Fibroblast of lung (primary cell): ENCODE measurements around the gene ZNF521. TPM values are rescaled to one million over a fixed set of nuclear protein-coding genes. Genes with fewer than 3 reads are reported as not detected.

Experiments used
- DNase-seq, 2 donors: peaks; one replicate each; pipeline versions ENCODE4 v3.0.0 to v3.0.0-alpha.2; 2010; ENCODE audit warnings: low read depth in 2 of 2
- H2AFZ ChIP-seq: 2 replicates; pipeline ENCODE4 v1.5.1; 2012; ENCODE audit warnings: low read length, control low read depth, inconsistent platforms
- H3K27ac ChIP-seq: 2 replicates; pipeline ENCODE4 v1.5.1; 2011; ENCODE audit warnings: low read length, control low read depth; ENCODE audit not compliant: insufficient read depth
- H3K27me3 ChIP-seq: 2 replicates; pipeline ENCODE4 v1.5.1; 2011; ENCODE audit warnings: mild to moderate bottlenecking, low read length; ENCODE audit not compliant: control insufficient read depth, insufficient read depth
- H3K36me3 ChIP-seq: 2 replicates; pipeline ENCODE4 v1.5.1; 2011; ENCODE audit warnings: low read length; ENCODE audit not compliant: control insufficient read depth, insufficient read depth
- H3K4me1 ChIP-seq: 2 replicates; pipeline ENCODE4 v1.5.1; 2011; ENCODE audit warnings: low read length; ENCODE audit not compliant: control insufficient read depth, insufficient read depth; ENCODE audit errors: extremely low read depth
- H3K4me2 ChIP-seq: 2 replicates; pipeline ENCODE4 v1.5.1; 2011; ENCODE audit warnings: low read length, control low read depth; ENCODE audit not compliant: insufficient read depth; ENCODE audit errors: extremely low read depth
- H3K4me3 ChIP-seq, 4 experiments: fragments of 200-600 bp in 1 of 4; sonication (generic) in 1 of 4; replicated peaks in 1 of 4; 2 replicates each; pipeline ENCODE4 v1.5.1; 2011 to 2016; ENCODE audit warnings: low read length in 4 of 4, low read depth in 3 of 4, mild to moderate bottlenecking in 3 of 4, control low read depth in 2 of 4, inconsistent platforms in 1 of 4, mixed read lengths in 1 of 4; ENCODE audit not compliant: insufficient read depth in 1 of 4; ENCODE audit errors: control extremely low read depth in 1 of 4
- H3K79me2 ChIP-seq: 2 replicates; pipeline ENCODE4 v1.5.1; 2012; ENCODE audit warnings: mild to moderate bottlenecking, low read length, inconsistent platforms; ENCODE audit not compliant: control insufficient read depth, insufficient read depth
- H3K9ac ChIP-seq: 2 replicates; pipeline ENCODE4 v1.5.1; 2011; ENCODE audit warnings: mild to moderate bottlenecking, low read length, control low read depth; ENCODE audit not compliant: insufficient read depth
- H3K9me3 ChIP-seq: 2 replicates; pipeline ENCODE4 v1.5.1; 2012; ENCODE audit warnings: low read depth, low read length; ENCODE audit not compliant: control insufficient read depth, insufficient read depth
- H4K20me1 ChIP-seq: 2 replicates; pipeline ENCODE4 v1.5.1; 2011; ENCODE audit warnings: low read length; ENCODE audit not compliant: control insufficient read depth, insufficient read depth; ENCODE audit errors: extremely low read depth
- EZH2 ChIP-seq: IDR thresholded peaks from 2 replicates; pipeline ENCODE4 v1.5.1; 2012; ENCODE audit warnings: low read length, control low read depth, mild to moderate bottlenecking; ENCODE audit errors: missing control alignments
- polyA plus RNA-seq, 2 donors: library from polyadenylated mRNA; depleted of rRNA in 1 of 2; stranded (reverse) in 1 of 2; unstranded in 1 of 2; fragments of >200 nt; gene quantifications; 2 replicates each; pipeline ENCODE4 v1.2.1, GENCODE V29; 2011 to 2012; ENCODE audit warnings: missing spikeins in 1 of 2
- total RNA-seq: library from RNA; depleted of rRNA; stranded (reverse); fragments of >200 nt; gene quantifications from 2 replicates; pipeline ENCODE4 v1.2.1, GENCODE V29; 2014
- TF ChIP-seq, protein P1 (sequence below), 2 donors: IDR thresholded peaks in 1 of 2; conservative IDR thresholded peaks in 1 of 2; 1 replicate in 1 of 2; 2 replicates in 1 of 2; pipeline ENCODE4 v1.5.1; 2011 to 2012; ENCODE audit warnings: low read length in 2 of 2, control low read depth in 1 of 2, inconsistent platforms in 1 of 2, low read depth in 1 of 2, mild to moderate bottlenecking in 1 of 2

Gene ZNF521
- total and polyA plus RNA-seq, 2 donors (not counting 1 experiment from before 2014, with no cell fraction given): 25.2 to 43.6 TPM

DNA sequence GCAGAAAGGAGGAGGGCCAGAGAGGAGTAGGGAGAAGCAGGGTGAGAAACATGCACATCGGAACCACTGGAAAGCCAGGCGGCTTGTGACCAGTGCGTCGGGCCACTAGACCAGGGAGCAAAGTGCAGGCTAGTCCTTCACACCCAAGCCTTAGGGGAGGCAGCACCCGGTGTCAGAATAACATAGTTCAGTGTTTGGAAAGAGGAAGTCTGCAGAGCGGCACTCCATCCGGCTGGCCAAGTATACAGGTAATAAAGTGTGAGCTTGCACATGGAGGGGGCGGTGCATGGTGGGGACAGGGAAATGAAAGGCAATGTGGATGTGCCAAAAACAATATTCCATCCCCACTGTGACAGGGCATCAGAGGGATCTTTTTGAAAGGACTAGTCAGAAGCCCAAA, 69.7 kb downstream of the ZNF521 start:
- no peaks in the 10 kb centered on the region for H3K36me3 ChIP-seq
- no peak for DNase-seq
- H3K4me2 ChIP-seq: no peak overlapping the region
- no peak overlapping the region for H3K4me3 ChIP-seq
- no peaks in the 10 kb centered on the region for H4K20me1 ChIP-seq
- TF ChIP-seq, protein P1, sequence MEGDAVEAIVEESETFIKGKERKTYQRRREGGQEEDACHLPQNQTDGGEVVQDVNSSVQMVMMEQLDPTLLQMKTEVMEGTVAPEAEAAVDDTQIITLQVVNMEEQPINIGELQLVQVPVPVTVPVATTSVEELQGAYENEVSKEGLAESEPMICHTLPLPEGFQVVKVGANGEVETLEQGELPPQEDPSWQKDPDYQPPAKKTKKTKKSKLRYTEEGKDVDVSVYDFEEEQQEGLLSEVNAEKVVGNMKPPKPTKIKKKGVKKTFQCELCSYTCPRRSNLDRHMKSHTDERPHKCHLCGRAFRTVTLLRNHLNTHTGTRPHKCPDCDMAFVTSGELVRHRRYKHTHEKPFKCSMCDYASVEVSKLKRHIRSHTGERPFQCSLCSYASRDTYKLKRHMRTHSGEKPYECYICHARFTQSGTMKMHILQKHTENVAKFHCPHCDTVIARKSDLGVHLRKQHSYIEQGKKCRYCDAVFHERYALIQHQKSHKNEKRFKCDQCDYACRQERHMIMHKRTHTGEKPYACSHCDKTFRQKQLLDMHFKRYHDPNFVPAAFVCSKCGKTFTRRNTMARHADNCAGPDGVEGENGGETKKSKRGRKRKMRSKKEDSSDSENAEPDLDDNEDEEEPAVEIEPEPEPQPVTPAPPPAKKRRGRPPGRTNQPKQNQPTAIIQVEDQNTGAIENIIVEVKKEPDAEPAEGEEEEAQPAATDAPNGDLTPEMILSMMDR (conservative IDR thresholded peaks at IDR 0.05 in 1 of 2, IDR thresholded peaks at IDR 0.05 in 1 of 2; ENCODE audit: low read depth in 1 of 2, low read length in 2 of 2): no peak
- no peak for TF ChIP-seq EZH2
- H3K9ac ChIP-seq: no peak overlapping the region
- H3K4me1 ChIP-seq: peaks cover 21% of the 10 kb centered on the region
- H3K27me3 ChIP-seq: no peaks in the 10 kb centered on the region
- H3K79me2 ChIP-seq: no peaks in the 10 kb centered on the region
- no peak overlapping the region for H2AFZ ChIP-seq
- H3K27ac ChIP-seq: no peak overlapping the region
- H3K9me3 ChIP-seq: no peaks in the 10 kb centered on the region

DNA sequence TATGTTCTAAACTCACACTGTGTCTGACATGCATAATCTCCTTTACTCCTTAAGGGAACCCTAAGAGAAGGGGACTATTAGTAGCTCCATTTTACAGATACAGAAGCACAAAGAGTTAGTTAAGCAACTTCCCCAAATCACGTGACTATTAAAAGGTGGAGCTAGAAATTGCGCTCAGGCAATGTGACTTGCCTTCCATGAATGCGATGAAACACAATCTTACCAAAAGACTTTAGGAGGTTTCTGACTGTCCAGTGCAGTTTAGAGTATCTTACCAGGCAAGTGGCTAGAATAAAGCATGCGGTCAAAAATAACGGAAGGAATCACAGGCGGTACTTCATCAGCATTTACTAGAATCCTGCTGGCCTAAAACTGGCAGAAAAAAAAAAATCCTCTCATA, 70.4 kb downstream of the ZNF521 start:
- TF ChIP-seq EZH2: no peak
- TF ChIP-seq, protein P1 (conservative IDR thresholded peaks at IDR 0.05 in 1 of 2, IDR thresholded peaks at IDR 0.05 in 1 of 2; ENCODE audit: low read depth in 1 of 2, low read length in 2 of 2): no peak
- no peaks in the 10 kb centered on the region for H4K20me1 ChIP-seq
- H3K9ac ChIP-seq: no peak overlapping the region
- H3K4me3 ChIP-seq: no peak overlapping the region
- H3K79me2 ChIP-seq: no peaks in the 10 kb centered on the region
- H2AFZ ChIP-seq: no peak overlapping the region
- H3K27ac ChIP-seq: no peak overlapping the region
- peaks cover 21% of the 10 kb centered on the region for H3K4me1 ChIP-seq
- H3K4me2 ChIP-seq: no peak overlapping the region
- no peaks in the 10 kb centered on the region for H3K36me3 ChIP-seq
- H3K9me3 ChIP-seq: no peaks in the 10 kb centered on the region
- DNase-seq: no peak
- H3K27me3 ChIP-seq: no peaks in the 10 kb centered on the region

DNA sequence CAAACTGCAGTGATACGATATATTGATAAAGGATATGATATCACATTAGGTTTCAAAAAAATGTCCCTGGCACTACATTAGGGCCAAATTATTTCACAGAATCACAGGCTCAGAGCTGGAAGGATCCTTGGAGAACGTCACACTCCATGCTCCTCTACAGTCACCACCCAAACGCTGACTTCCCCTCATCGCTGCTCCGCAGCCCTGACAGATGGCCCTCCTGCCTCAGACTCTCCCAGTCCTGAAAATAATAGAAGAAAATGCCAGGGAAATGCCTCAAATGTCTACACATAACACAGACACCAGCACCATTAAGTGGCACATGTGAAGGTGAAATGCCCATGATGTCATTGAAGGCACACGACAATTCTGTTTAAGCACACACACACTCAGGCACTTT, 72.0 kb downstream of the ZNF521 start:
- no peak overlapping the region for H3K9ac ChIP-seq
- no peak overlapping the region for H3K4me3 ChIP-seq
- H3K27me3 ChIP-seq: no peaks in the 10 kb centered on the region
- H3K4me1 ChIP-seq: peaks cover 19% of the 10 kb centered on the region
- no peaks in the 10 kb centered on the region for H3K9me3 ChIP-seq
- H3K36me3 ChIP-seq: no peaks in the 10 kb centered on the region
- H3K4me2 ChIP-seq: no peak overlapping the region
- TF ChIP-seq, protein P1 (conservative IDR thresholded peaks at IDR 0.05 in 1 of 2, IDR thresholded peaks at IDR 0.05 in 1 of 2; ENCODE audit: low read depth in 1 of 2, low read length in 2 of 2): no peak
- TF ChIP-seq EZH2: no peak
- no peaks in the 10 kb centered on the region for H4K20me1 ChIP-seq
- no peaks in the 10 kb centered on the region for H3K79me2 ChIP-seq
- DNase-seq: no peak
- H3K27ac ChIP-seq: no peak overlapping the region
- H2AFZ ChIP-seq: no peak overlapping the region
